Measurements from ENCODE around the gene PPARA.

DNA sequence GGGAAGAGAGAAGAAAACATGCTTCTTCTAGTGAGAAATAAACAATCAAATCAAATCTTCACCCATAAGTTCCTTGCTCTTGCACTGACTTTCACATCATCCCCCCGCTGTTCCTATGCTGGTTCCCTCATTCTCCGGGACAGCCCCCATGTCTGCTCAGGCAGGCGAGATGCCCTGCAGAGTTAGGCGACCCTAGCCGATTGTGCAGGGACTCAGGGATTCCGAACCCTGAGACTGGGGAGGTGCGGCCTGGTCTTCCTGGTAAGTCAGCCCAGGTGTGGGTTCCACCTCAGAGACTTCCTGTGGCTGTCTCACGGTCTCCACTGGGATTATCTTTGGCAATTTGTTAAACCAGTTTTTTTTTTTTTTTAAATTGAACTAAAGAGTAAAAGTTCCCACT, 124.1 kb downstream of the PPARA start:
- TF ChIP-seq CTCF (IDR thresholded peaks at IDR 0.05): no peak
- no peak for TF ChIP-seq TCF7L2 (IDR thresholded peaks at IDR 0.05; ENCODE audit: low read depth, low read length)

Measured in Panc1 (cell line).